HL-60 (cell line): ENCODE measurements around the gene ZNF81.

ENCODE experiments used
- CTCF ChIP-seq: IDR thresholded peaks from one replicate; pipeline ENCODE4 v1.5.1; 2011; ENCODE audit warnings: low read length, control low read depth, inconsistent platforms; ENCODE audit not compliant: insufficient read depth
- GABPA ChIP-seq: IDR thresholded peaks from 2 replicates; pipeline ENCODE4 v1.6.1; 2012; ENCODE audit warnings: low read depth
- POLR2AphosphoS5 ChIP-seq: IDR thresholded peaks from 2 replicates; pipeline ENCODE4 v1.6.1; 2012; ENCODE audit warnings: low read depth
- REST ChIP-seq: IDR thresholded peaks from 2 replicates; pipeline ENCODE4 v1.6.1; 2012; ENCODE audit warnings: low read depth; ENCODE audit not compliant: insufficient replicate concordance
- SPI1 ChIP-seq: IDR thresholded peaks from 2 replicates; pipeline ENCODE4 v1.6.1; 2012; ENCODE audit warnings: low read depth, mild to moderate bottlenecking, borderline replicate concordance

- TF ChIP-seq CTCF (no peak), GABPA (no peak), POLR2AphosphoS5 (no peak), REST (no peak), SPI1 (no peak)
Observed at GRCh38 chrX:47854474-47854873, 17.8 kb downstream of the ZNF81 start.
